Astrocyte (in vitro differentiated cells and primary cell): ENCODE data around the gene MSLN. TPM values are rescaled to one million over a fixed set of nuclear protein-coding genes. Genes with fewer than 3 reads are reported as not detected.
"Not testable (repeated sequence)": the region's sequence is repeated elsewhere in the genome, so short reads cannot be mapped to it uniquely, and the experiment has no call there.

Source experiments
- DNase-seq: peaks from one replicate; pipeline ENCODE4 v3.0.0-alpha.2; 2010; ENCODE audit warnings: low read depth
- FAIRE-seq: peaks from 2 replicates; lab custom pipeline; 2011; peaks lifted over from hg19 to GRCh38; lab: Jason Lieb, UNC
- H2AFZ ChIP-seq: 2 replicates; pipeline ENCODE4 v1.6.0; 2012; ENCODE audit warnings: low read depth, low read length, inconsistent platforms
- H3K27ac ChIP-seq: 2 replicates; pipeline ENCODE4 v1.5.1; 2011; ENCODE audit warnings: low read depth, low read length, inconsistent platforms
- H3K27me3 ChIP-seq: 2 replicates; pipeline ENCODE4 v1.6.0; 2011; ENCODE audit warnings: low read length, inconsistent platforms; ENCODE audit not compliant: insufficient read depth
- H3K36me3 ChIP-seq: 2 replicates; pipeline ENCODE4 v1.5.1; 2011; ENCODE audit warnings: low read length, inconsistent platforms; ENCODE audit not compliant: insufficient read depth
- H3K4me1 ChIP-seq: 2 replicates; pipeline ENCODE4 v1.5.1; 2011; ENCODE audit warnings: low read length, inconsistent platforms; ENCODE audit not compliant: insufficient read depth
- H3K4me2 ChIP-seq: 2 replicates; pipeline ENCODE4 v1.6.0; 2012; ENCODE audit warnings: low read length, inconsistent platforms
- H3K4me3 ChIP-seq: 2 replicates; pipeline ENCODE4 v1.5.1; 2011; ENCODE audit warnings: low read depth, mild to moderate bottlenecking, low read length, inconsistent platforms; ENCODE audit not compliant: insufficient read depth
- H3K79me2 ChIP-seq: 2 replicates; pipeline ENCODE4 v1.6.0; 2012; ENCODE audit warnings: mild to moderate bottlenecking, low read length, inconsistent platforms; ENCODE audit not compliant: insufficient read depth
- H3K9ac ChIP-seq: 2 replicates; pipeline ENCODE4 v1.6.0; 2012; ENCODE audit warnings: mild to moderate bottlenecking, low read length, inconsistent platforms
- H3K9me3 ChIP-seq: 2 replicates; pipeline ENCODE4 v1.5.1; 2012; ENCODE audit warnings: low read depth, mild to moderate bottlenecking, low read length, inconsistent platforms; ENCODE audit not compliant: insufficient read depth
- H4K20me1 ChIP-seq: 2 replicates; pipeline ENCODE4 v1.6.0; 2012; ENCODE audit warnings: low read length, inconsistent platforms; ENCODE audit not compliant: insufficient read depth
- H3K27ac Mint-ChIP-seq: one replicate; pipeline ENCODE4 v1.8.0; 2021; ENCODE audit warnings: mild to moderate bottlenecking, mixed read lengths; ENCODE audit not compliant: unreplicated experiment
- H3K27me3 Mint-ChIP-seq: one replicate; pipeline ENCODE4 v1.8.0; 2021; ENCODE audit warnings: low read depth, mixed read lengths; ENCODE audit not compliant: unreplicated experiment
- H3K36me3 Mint-ChIP-seq: one replicate; pipeline ENCODE4 v1.8.0; 2021; ENCODE audit warnings: low read depth, mixed read lengths; ENCODE audit not compliant: unreplicated experiment
- H3K4me1 Mint-ChIP-seq: one replicate; pipeline ENCODE4 v1.8.0; 2021; ENCODE audit warnings: low read depth, mixed read lengths; ENCODE audit not compliant: unreplicated experiment
- H3K4me3 Mint-ChIP-seq: one replicate; pipeline ENCODE4 v1.8.0; 2021; ENCODE audit warnings: mild to moderate bottlenecking, moderate library complexity, mixed read lengths; ENCODE audit not compliant: unreplicated experiment
- H3K9me3 Mint-ChIP-seq: one replicate; pipeline ENCODE4 v1.8.0; 2021; ENCODE audit warnings: mild to moderate bottlenecking, mixed read lengths; ENCODE audit not compliant: unreplicated experiment
- CTCF ChIP-seq: IDR thresholded peaks from 2 replicates; pipeline ENCODE4 v1.5.1; 2011; ENCODE audit warnings: low read depth, mild to moderate bottlenecking, inconsistent platforms, low read length, moderate library complexity; ENCODE audit not compliant: insufficient read depth
- EZH2 ChIP-seq: IDR thresholded peaks from 2 replicates; pipeline ENCODE4 v1.6.1; 2012; ENCODE audit warnings: mild to moderate bottlenecking, low read length, inconsistent platforms; ENCODE audit not compliant: insufficient read depth
- total RNA-seq: library from RNA; stranded (reverse); gene quantifications from 2 replicates; pipeline ENCODE4 v1.2.1, GENCODE V29; 2021

The MSLN gene
- total RNA-seq, 1 donor from 2014 or later, result not detected

- DNase-seq (no peak), FAIRE-seq (no peak)
- Histone ChIP-seq H3K27ac (no peak overlapping the region), H3K27me3 (no peaks in the 10 kb centered on the region), H4K20me1 (no peaks in the 10 kb centered on the region), H3K79me2 (no peaks in the 10 kb centered on the region), H2AFZ (no peak overlapping the region), H3K9ac (no peak overlapping the region), H3K4me3 (no peak overlapping the region), H3K4me1 (peaks cover 10% of the 10 kb centered on the region), H3K36me3 (no peaks in the 10 kb centered on the region), H3K4me2 (no peak overlapping the region), H3K9me3 (no peaks in the 10 kb centered on the region)
- Mint-ChIP-seq H3K4me1 (peaks cover 4% of the 10 kb centered on the region), H3K9me3 (no peaks in the 10 kb centered on the region), H3K27me3 (peaks cover 8% of the 10 kb centered on the region), H3K4me3 (no peak overlapping the region), H3K36me3 (no peaks in the 10 kb centered on the region), H3K27ac (no peak overlapping the region)
- TF ChIP-seq CTCF, result no peak
- TF ChIP-seq EZH2, result no peak
Observed at GRCh38 chr16:775236-775796, 14.8 kb downstream of the MSLN start.

DNA sequence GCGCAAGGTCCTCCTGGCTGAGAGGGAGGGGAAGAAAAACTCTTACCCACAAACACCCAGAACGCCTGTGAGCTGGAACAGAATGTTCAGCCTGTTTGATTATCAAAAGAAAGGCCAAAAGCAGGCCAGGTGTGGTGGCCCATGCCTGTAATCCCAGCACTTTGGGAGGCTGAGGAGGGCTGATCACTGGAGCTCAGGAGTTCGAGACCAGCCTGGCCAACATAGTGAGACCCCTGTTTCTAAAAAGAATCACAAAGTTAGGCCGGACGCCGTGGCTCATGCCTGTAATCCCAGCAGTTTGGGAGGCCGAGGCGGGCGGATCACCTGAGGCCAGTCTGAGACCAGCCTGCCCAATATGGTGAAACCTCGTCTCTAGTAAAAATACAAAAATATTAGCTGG, 15.8 kb downstream of the MSLN start:
- not testable (repeated sequence) for FAIRE-seq, H3K9me3 ChIP-seq, H3K27ac ChIP-seq, H2AFZ ChIP-seq, H3K4me2 ChIP-seq, H3K9ac ChIP-seq, DNase-seq, H4K20me1 ChIP-seq, H3K4me3 ChIP-seq, H3K4me1 ChIP-seq, H3K36me3 ChIP-seq, H3K79me2 ChIP-seq, H3K4me3 Mint-ChIP-seq, H3K36me3 Mint-ChIP-seq, H3K27ac Mint-ChIP-seq, H3K9me3 Mint-ChIP-seq, H3K27me3 Mint-ChIP-seq, H3K27me3 ChIP-seq, H3K4me1 Mint-ChIP-seq

- H3K9me3 Mint-ChIP-seq, result no peaks in the 10 kb centered on the region
- Histone ChIP-seq H3K4me2 (no peak overlapping the region), H2AFZ (no peak overlapping the region), H3K27me3 (no peaks in the 10 kb centered on the region), H3K9ac (no peak overlapping the region), H3K4me3 (no peak overlapping the region), H3K9me3 (no peaks in the 10 kb centered on the region), H3K36me3 (no peaks in the 10 kb centered on the region), H4K20me1 (no peaks in the 10 kb centered on the region), H3K4me1 (peaks cover 10% of the 10 kb centered on the region), H3K79me2 (no peaks in the 10 kb centered on the region), H3K27ac (no peak overlapping the region)
- DNase-seq (no peak), FAIRE-seq (no peak)
- TF ChIP-seq EZH2, result no peak
- TF ChIP-seq CTCF, result no peak
- H3K27ac Mint-ChIP-seq, result no peak overlapping the region
- peaks cover 8% of the 10 kb centered on the region for H3K27me3 Mint-ChIP-seq
- no peaks in the 10 kb centered on the region for H3K36me3 Mint-ChIP-seq
- no peak overlapping the region for H3K4me3 Mint-ChIP-seq
- H3K4me1 Mint-ChIP-seq, result peaks cover 4% of the 10 kb centered on the region
Observed at GRCh38 chr16:776824-777223, 16.3 kb downstream of the MSLN start.
